SU-DHL-6 (cell line): ENCODE results near the gene ASGR2.
"Not testable (repeated sequence)": the region's sequence is repeated elsewhere in the genome, so short reads cannot be mapped to it uniquely, and the experiment has no call there.

Source experiments
- H2AFZ ChIP-seq: fragments of 200-600 bp; sonication (generic); 2 replicates; pipeline ENCODE4 v1.6.1; 2014; ENCODE audit warnings: low read depth, mild to moderate bottlenecking, moderate library complexity, mixed read lengths, antibody characterized with exemption, low read length; ENCODE audit not compliant: severe bottlenecking
- H3F3A ChIP-seq: fragments of 200-600 bp; shearing (Covaris generic); 2 replicates; pipeline ENCODE4 v1.6.0; 2016; ENCODE audit warnings: antibody characterized with exemption, mild to moderate bottlenecking; ENCODE audit not compliant: insufficient read depth
- H3K27ac ChIP-seq: fragments of 200-600 bp; sonication (generic); 2 replicates; pipeline ENCODE4 v1.5.1; 2016; ENCODE audit warnings: low read depth, mild to moderate bottlenecking, low read length, moderate library complexity, mixed read lengths
- H3K27me3 ChIP-seq: fragments of 200-600 bp; sonication (generic), shearing (Covaris generic); 2 replicates; pipeline ENCODE4 v1.6.0; 2014; ENCODE audit warnings: mild to moderate bottlenecking, low read length
- H3K36me3 ChIP-seq: fragments of 200-600 bp; sonication (generic); 2 replicates; pipeline ENCODE4 v1.6.1; 2014; ENCODE audit warnings: mild to moderate bottlenecking, low read length, mixed read lengths
- H3K4me2 ChIP-seq: fragments of 300-600, 200-600 bp; shearing (Covaris generic), sonication (generic); 2 replicates; pipeline ENCODE4 v1.6.0; 2014; ENCODE audit warnings: low read length, low read depth, mild to moderate bottlenecking; ENCODE audit not compliant: poor library complexity, severe bottlenecking
- H3K4me3 ChIP-seq: fragments of 200-600 bp; sonication (generic); 2 replicates; pipeline ENCODE4 v1.5.1; 2014; ENCODE audit warnings: antibody characterized with exemption, low read length, mild to moderate bottlenecking, mixed read lengths; ENCODE audit not compliant: insufficient read depth, poor library complexity, severe bottlenecking
- H3K79me2 ChIP-seq: fragments of 200-600 bp; sonication (generic); 2 replicates; pipeline ENCODE4 v1.6.1; 2014; ENCODE audit warnings: mild to moderate bottlenecking, low read length, moderate library complexity; ENCODE audit not compliant: insufficient read depth
- H3K9ac ChIP-seq: fragments of 200-600 bp; sonication (generic); 2 replicates; pipeline ENCODE4 v1.7.0; 2014; ENCODE audit warnings: mild to moderate bottlenecking, low read length
- H3K9me2 ChIP-seq: fragments of 200-600 bp; sonication (generic); replicated peaks from 2 replicates; pipeline ENCODE4 v1.6.1; 2014; ENCODE audit warnings: low read length; ENCODE audit not compliant: insufficient read depth
- H3K9me3 ChIP-seq: fragments of 200-600 bp; sonication (generic); 2 replicates; pipeline ENCODE4 v1.6.1; 2014; ENCODE audit warnings: low read length, mixed read lengths; ENCODE audit not compliant: insufficient read depth
- H4K20me1 ChIP-seq: fragments of 200-600 bp; sonication (generic); 2 replicates; pipeline ENCODE4 v1.6.1; 2014; ENCODE audit warnings: low read depth, mild to moderate bottlenecking, antibody characterized with exemption, low read length, moderate library complexity, mixed read lengths
- CTCF ChIP-seq: fragments of 200-600 bp; sonication (generic); IDR thresholded peaks from one replicate; pipeline ENCODE4 v1.5.1; 2017; ENCODE audit warnings: antibody characterized with exemption, mild to moderate bottlenecking, low read length, moderate library complexity; ENCODE audit not compliant: insufficient read depth, poor library complexity, severe bottlenecking
- EZH2phosphoT487 ChIP-seq: fragments of 200-600 bp; sonication (generic), shearing (Covaris generic); conservative IDR thresholded peaks from 2 replicates; pipeline ENCODE4 v1.6.1; 2018; ENCODE audit warnings: mild to moderate bottlenecking, antibody characterized with exemption, low read length, moderate library complexity, mixed read lengths

Gene ASGR2

GRCh38 chr17:7114241-7114874 is at the start of gene ASGR2:
ASGR2 (minus strand) TSS chr17:7114822; CDS start chr17:7114240, 582 bp downstream.
- TF ChIP-seq EZH2phosphoT487 (no peak), CTCF (no peak)
- Histone ChIP-seq H3K27ac (no peak within 1 kb of the TSS), H2AFZ (no peak within 1 kb of the TSS), H3F3A (no peaks in the 10 kb centered on the region), H3K9me2 (no peaks in the 10 kb centered on the region), H3K79me2 (no peaks in the 10 kb centered on the region), H3K4me3 (no peak within 1 kb of the TSS), H3K36me3 (no peaks in the 10 kb centered on the region), H3K4me2 (no peak within 1 kb of the TSS), H3K9me3 (no peaks in the 10 kb centered on the region), H3K9ac (no peak within 1 kb of the TSS), H4K20me1 (no peaks in the 10 kb centered on the region), H3K27me3 (no peaks in the 10 kb centered on the region)

GRCh38 chr17:7159571-7159970 is 44.9 kb upstream of the ASGR2 start:
- not testable (repeated sequence) for H3K9me2 ChIP-seq, H2AFZ ChIP-seq, H3K4me2 ChIP-seq, H3K9me3 ChIP-seq, H3K9ac ChIP-seq, H3K79me2 ChIP-seq, H3K36me3 ChIP-seq, H3F3A ChIP-seq, H3K27ac ChIP-seq, H3K27me3 ChIP-seq, H3K4me3 ChIP-seq, H4K20me1 ChIP-seq

GRCh38 chr17:7158424-7158823 is 43.8 kb upstream of the ASGR2 start:
- H3K9me2 ChIP-seq, H3F3A ChIP-seq, H3K36me3 ChIP-seq, H4K20me1 ChIP-seq, H3K27ac ChIP-seq, H3K27me3 ChIP-seq, H2AFZ ChIP-seq, H3K9me3 ChIP-seq, H3K4me2 ChIP-seq, H3K4me3 ChIP-seq, H3K79me2 ChIP-seq, H3K9ac ChIP-seq: not testable (repeated sequence)

- TF ChIP-seq EZH2phosphoT487 = no peak
- TF ChIP-seq CTCF = no peak
- no peak overlapping the region for H3K4me3 ChIP-seq
- no peaks in the 10 kb centered on the region for H4K20me1 ChIP-seq
- H3K4me2 ChIP-seq = no peak overlapping the region
- H3K9me2 ChIP-seq = no peaks in the 10 kb centered on the region
- H3K36me3 ChIP-seq = no peaks in the 10 kb centered on the region
- no peak overlapping the region for H3K27ac ChIP-seq
- no peaks in the 10 kb centered on the region for H3K27me3 ChIP-seq
- H3F3A ChIP-seq = no peaks in the 10 kb centered on the region
- H3K9me3 ChIP-seq = no peaks in the 10 kb centered on the region
- no peak overlapping the region for H2AFZ ChIP-seq
- no peak overlapping the region for H3K9ac ChIP-seq
- H3K79me2 ChIP-seq = no peaks in the 10 kb centered on the region
Measured at GRCh38 chr17:7156342-7156940, 41.8 kb upstream of the ASGR2 start.
